ENCODE measurements around the gene MCHR1.
"Not testable (repeated sequence)": the region's sequence is repeated elsewhere in the genome, so short reads cannot be mapped to it uniquely, and the experiment has no call there.

The MCHR1 gene

DNA sequence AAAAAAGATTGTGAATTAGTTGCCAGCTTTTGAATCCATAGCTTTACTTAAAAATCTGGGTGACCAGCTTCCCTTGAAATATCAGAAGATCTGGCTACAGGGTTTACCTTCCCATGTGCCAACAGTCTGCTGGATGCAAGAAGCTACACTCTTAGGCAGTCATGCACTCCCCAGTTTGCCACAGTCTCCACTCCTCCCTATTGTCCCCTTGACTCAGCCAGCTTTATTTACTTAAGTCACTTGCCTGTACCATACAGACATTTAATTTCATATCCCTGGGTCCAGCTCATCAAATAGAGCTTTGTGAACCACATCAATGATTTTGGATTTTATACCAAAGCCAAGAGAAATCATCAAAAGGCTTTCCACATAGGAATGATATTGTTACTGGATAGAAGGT lies 12.2 kb downstream of the MCHR1 start:
- no peak for DNase-seq

DNA sequence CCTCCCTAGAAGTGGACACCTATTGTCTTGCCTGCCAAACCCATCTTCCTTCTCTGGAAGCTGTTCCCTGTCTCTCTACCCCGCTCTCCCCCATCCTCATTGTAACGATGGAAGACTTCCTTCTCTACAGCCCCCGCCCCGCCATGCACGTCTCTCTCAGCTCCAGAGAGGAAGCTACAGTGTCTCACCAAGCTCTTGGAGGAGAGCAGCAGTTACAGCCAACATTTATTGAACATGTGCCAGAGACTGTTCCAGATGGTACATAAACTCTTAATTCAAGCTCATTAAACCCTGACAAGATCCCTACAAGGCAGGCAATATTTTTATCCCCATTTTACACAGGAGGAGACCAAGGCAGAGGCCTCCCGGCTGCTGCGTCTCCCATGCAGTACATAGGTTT lies 15.1 kb downstream of the MCHR1 start:
- DNase-seq: no peak

DNA sequence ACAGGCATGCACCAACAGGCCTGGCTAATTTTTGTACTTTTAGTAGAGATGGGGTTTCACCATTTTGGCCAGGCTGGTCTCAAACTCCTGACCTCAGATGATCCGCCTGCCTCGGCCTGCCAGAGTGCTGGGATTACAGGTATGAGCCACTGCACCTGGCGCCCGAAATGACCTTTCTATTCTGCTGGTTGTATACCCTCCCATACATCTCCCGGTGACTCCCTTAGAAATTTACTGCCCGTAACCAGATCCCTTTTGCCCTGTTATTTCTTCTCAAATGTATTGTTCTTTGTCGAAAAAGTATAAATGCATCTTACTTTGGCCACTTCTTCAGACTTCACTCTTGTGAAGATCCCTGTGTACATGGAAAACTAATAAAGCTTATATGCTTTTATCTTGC lies 22.0 kb downstream of the MCHR1 start:
- no peak for DNase-seq

DNA sequence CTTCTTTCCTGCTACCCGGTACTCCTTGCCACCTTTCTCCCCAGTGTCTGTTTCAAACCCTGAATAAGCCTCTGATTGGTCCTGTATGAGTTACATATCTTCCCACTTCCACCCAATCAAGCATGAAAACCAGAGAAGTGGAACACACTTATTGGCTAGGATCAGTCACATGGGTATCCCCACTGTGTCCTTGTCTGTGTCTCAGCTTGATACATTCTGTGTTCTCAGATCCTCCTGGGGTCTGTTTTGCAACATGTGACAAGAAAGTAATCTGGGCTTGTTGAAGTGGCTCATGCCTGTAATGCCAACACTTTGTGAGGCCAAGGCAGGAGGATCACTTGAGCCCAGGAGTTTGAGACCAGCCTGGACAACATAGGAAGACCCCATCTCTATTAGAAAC lies 23.9 kb downstream of the MCHR1 start:
- DNase-seq: no peak

DNA sequence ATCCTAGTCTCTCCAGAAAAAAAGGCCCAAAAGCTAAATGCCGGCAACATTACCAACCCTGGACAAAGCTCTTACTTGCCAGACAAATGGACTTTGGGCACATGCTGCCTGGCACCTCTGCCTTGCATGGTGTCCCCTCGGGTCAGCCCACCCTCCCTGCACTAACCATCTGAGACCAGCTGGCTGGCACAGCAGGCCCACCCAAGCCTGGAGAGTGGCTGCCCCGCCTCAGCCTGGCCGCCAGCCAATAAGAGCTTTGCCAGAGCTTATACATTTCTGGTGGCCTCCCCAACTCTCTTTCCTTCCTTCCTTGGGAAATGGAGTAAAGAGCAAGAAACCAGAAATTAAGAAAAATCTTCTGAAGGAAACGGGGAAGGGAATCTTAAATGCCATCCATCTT lies 24.5 kb downstream of the MCHR1 start:
- DNase-seq: no peak

DNA sequence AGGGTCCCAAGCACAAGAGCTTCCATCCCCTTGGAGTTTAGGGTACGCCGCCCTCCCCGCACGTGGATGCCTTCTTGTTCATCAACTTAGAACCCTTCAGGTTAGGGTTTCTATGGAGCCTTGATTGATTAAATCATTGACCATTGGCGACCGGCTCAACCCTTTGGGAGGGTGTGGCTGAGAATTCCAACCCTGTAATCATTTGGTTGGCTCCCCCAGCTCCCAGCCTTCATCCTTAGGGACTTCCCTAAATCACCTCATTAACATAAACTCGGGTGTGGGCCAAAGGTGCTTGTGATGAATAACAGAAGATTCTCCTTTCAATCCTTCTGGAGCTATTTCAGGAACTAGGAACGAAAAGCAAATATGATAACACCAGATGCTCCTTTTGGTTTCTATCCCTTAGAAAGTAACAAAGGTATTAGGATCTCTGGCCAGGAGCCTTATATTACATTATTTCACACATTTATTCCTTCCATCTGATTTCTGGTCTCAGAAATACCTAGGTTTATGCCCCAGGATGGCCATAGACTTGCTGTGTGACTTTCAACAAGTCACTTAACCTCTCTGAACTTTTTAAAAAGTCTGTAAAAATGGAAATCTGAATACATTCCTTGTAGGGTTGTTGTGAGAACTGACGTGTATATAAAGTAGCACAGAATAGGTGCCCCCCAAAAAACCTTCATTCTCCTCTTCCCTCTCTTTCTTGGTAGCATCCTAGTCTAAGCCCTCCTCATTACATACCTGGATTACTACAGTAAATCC lies 26.8 kb downstream of the MCHR1 start:
- DNase-seq: no peak

DNA sequence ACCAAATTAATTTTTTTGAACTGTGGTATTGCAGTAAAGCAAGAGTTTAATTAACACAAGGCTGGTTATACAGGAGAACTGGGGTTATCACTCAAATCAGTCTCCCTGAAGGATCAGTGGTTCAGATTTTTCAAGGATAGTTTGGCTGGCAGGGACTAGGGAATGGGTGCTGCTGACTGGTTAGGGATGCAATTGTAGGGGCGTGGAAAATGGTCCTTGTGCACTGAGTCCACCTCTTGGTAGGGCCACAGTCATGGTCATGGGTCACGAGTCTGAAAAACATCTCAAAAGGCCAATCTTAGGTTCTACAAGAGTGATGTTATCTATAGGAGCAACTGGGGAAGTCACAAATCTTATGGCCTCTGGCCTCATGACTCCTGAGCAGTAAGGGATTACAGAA lies 27.9 kb downstream of the MCHR1 start:
- no peak for DNase-seq

DNA sequence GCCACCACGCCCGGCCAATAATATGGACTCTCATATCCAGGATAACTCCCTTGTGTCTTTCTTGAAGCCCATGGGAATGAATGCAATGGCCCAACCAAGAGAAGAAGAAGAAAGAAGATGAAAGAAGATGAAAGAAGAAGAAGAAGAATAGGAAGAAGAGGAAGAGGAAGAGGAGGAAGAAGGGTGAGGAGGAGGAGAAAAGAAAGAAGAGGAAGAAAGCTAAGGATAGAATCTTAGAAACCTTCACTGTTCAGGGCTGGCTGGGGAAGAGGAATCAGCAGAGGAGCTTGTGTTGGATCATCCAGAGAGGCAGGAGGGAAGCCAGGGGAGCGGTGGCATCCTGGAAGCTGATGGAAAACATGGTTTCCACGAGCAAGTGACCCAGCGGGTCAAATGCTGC lies 28.9 kb downstream of the MCHR1 start:
- DNase-seq: no peak

DNA sequence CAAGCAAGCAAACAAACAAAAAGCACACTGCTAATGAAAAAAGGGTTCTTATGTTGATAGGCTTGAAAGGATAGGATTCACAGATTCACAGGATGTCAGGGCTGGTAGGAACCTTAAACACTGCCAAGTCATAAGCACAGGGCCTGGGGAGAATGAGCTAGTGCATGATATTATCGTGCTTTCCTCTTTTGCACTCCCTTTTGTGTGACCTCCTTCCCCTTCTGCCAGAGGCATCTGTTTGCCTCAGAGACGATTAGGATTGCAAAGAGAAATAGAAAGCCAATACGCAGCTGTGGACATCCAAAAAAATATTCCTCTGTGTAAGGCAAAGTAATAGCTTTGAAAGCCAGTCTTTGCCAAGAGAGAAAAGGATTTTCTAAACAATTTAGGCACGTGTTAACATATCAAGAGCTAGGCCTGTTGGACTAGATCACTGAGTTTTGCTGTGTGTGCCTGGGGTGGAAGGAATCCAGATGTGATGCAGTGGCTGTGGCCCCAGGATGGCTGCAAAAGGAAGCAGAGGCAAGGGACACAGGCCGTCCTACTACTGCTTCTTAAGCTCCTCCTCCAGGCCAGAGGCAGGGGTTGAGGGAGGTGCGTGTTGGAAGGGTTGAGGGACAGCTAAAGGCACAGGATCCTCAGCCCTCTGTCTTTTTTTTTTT lies 30.6 kb downstream of the MCHR1 start:
- DNase-seq: no peak

DNA sequence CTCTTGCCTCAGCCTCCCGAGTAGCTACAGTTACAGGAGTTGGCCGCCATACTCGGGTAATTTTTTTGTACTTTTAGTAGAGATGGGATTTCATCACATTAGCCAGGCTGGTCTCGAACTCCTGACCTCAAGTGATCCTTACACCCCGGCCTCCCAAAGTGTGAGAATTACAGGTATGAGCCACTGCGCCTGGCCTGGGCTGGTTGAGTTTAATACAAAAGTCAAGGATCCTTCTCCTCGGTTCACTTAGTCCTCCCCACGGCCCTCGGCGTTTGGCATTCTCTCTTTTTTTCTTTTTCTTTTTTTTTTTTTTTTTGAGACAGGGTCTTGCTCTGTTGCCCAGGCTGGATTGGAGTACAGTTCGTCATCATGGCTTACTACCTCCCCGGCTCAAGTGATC lies 33.0 kb downstream of the MCHR1 start:
- no peak for DNase-seq

DNA sequence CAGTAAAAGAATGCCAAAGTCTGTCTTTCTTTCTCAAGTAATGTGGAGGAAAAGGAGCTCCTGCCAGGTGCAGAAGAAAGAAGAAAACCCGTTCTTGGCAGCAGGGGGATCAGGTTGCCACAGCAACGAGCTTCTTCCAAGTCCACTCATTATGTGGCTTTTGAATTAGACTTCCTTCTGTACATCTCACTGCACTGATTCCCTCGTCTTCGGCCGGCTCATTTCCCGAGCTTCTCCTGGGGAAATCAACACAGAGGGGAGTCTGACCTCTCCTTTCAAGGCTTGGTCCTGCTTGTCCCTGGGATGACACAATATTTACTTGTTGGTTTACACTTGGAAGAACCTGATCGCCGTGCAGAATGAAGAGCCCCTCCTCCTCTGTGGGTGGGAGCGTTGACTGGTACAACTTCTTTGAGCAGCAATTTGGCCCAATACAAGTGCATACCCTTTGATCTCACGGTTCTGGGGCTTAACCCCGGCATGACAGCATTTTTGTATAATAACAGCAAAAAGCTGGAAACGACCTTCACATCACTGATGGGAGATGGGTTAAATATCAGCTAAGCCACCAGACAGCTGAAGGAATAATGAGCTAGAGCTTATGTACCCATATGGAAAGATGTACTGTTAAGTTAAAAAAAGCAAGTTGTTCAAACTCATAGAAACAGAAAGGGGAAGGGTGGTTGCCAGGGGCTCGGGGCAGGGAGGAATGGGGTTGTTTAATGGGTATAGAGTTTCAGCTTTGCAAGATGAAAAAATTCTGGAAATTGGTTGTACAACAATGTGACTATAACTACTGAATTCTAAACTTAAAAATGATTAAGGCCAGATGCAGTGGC lies 35.4 kb downstream of the MCHR1 start:
- DNase-seq: no peak

DNA sequence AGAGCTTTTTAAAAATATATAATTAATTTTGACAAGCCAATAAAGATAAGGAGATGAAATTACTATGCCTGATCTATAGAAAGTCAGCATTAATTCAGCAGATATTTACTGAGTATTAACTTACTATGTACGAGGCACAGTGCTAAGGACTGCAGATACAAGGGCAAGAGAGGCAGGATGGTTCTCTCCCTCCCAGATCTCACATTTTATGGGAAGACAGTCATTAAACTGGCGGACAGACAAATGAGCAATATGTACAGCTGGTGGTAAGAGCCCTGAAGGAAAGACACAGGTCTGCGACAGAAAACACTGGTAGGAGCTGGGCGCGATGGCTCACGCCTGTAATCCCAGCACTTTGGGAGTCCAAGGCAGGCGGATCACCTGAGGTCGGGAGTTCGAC lies 36.8 kb downstream of the MCHR1 start:
- no peak for DNase-seq

DNA sequence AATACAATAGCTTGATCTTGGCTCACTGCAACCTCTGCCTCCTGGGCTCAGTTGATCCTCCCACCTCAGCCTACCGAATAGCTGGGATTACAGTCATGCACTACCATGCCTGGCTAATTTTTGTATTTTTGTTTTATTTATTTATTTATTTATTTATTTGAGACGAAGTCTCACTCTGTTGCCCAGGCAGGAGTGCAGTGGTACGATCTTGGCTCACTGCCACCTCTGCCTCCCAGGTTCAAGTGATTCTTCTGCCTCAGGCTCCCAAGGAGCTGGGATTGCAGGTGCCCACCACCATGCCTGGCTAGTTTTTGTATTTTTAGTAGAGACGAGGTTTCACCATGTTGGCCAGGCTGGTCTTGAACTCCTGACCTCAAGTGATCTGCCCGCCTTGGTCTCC lies 38.4 kb downstream of the MCHR1 start:
- DNase-seq: not testable (repeated sequence)

DNA sequence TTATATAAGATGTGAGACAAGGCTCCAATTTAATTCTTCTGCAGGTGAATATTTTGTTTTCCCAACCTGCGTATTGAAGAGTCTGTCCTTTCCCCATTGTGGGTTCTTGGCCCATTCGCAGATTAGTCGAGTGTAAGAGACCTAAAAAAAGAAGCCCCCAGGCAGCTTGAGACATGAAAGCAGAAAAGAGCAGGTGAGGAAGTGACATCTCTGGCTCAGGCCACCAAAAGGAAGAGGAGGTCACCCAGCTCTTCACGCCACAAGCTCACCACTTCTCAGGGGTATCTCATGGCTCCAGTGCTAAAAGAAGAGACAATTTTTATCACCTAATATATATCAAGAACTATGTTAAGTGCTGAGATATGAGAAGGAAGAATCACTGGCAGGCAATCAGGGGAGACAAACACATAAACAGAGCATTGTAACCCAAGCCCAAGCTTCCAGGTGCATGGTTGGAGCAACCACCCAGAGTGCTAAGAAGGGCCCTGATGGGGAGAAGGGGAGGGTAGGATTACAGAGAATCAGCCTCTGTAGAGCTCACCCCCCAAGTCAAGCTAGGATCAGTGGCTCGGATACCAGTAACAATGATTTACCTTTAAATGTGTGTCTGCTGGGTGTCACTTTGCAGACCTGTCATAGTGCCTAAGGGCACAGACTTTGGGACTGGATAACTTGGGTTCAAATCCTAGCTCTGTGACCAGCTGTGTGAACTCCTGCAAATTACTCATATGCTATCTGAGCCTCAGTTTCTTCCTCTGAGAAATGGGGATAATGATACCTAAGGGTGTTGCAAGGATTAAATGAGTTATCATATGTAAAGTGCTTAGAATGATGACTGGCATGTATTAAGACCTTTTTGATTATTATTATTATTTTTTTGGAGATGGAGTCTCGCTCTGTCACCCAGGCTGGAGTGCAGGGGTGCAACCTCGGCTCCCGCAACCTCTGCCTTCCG lies 39.2 kb downstream of the MCHR1 start:
- DNase-seq: no peak

DNA sequence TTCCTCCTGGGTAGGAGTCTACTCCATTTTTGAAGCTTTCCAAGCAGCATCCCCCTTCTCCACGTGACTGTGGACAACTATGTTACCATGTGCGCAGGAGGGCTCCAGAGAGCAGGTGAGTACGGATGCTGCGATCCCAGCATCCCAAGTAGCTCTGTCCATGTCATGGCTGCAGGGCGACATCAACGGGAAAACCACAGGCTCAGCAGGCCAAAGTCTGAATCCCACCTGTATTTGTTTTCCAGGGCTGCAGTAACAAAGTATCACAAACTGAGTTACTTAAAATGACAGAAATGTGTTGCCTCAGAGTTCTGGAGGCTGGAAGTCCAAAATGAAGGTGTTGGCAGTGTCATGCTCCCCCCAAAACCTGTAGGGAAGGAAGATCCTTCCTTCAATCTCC lies 40.3 kb downstream of the MCHR1 start:
- no peak for DNase-seq

DNA sequence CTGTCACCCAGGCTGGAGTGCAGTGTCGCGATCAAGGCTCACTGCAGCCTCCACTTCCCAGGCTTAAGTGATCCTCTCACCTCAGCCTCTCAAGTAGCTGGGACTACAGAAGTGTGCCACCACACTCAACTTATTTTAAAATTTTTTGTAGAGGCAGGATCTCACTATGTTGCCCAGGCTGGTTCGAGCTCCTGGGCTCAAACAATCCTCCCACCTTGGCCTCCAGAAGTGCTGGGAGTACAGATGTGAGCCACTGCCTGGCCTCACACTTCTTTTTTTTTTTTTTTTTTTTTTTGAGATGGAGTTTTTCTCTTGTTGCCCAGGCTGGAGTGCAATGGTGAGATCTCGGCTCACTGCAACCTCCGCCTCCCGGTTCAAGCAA lies 40.9 kb downstream of the MCHR1 start:
- DNase-seq: not testable (repeated sequence)

DNA sequence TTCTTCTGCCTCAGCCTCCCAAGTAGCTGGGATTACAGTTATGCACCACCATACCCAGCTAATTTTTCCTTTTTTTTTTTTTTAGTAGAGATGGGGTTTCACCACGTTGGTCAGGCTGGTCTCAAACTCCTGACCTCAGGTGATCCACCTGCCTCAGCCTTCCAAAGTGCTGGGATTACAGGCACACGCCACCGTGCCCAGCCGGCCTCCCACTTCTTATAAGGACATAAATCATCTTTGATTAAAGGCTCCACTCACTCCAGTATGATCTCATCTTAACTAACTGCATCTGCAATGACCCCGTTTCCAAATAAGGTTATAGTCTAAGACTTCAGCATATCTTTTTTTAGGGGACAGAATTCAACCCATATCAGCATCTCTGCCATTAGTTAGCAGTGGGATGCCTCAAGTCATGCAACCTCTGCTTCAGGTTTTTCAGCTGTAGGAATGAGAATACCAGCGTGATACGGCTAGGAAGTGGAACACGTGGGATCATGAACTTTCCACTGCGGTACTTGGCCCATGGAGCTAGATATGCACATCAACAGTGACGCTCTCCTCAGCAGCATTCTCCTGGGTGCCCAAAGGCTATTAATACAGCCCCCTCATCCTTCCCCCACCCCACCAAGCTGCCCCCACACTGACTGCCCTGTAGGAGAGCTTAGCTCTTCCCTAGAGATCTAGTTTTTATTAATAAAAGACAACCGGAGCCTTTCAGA lies 41.4 kb downstream of the MCHR1 start:
- DNase-seq: no peak

DNA sequence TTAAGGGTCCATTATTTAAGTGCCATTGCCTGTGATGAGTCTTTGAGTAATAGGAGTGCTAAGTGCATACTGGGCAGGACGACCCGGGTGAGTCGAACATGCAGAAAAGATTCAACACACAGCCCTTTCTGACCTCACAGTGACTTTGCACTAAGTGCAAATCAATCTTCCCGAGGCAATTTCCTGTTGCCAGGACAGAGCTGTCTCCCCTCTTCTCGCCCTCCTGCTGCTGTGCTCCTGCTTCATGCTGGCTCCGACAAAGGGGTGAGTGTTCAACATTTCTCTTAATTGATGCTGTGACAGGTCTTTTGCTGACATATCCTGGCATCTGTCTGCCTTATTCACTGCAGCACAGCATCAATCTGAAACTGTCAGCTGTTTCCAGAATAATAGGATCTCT lies 42.0 kb downstream of the MCHR1 start:
- no peak for DNase-seq

DNA sequence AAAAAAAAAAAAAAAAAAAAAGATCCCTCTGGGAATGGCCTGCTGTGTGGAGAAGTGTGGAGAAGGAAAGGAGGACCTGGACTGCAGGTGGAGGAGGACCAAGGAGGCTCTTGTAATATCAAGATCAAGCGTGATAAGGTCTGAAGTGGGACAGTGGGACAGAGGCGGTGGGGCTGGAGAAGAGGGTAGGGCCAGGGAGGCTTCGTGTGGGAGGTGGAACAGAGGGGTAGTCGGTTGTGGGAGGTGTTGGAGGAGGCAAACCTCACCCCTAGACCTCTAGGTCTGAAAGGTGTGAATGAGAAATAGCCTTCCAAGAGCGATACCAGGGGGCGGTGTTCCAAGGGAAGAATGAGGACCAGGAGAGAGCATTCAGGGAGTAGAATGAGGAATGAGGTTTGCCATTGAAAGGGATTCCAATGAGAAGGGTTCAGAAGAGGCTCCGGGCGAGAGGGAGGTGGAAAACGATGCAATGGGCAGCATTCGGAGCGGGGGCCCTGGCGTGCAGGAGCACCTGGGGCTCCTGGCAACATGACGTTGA lies 44.2 kb downstream of the MCHR1 start:
- DNase-seq: no peak

DNA sequence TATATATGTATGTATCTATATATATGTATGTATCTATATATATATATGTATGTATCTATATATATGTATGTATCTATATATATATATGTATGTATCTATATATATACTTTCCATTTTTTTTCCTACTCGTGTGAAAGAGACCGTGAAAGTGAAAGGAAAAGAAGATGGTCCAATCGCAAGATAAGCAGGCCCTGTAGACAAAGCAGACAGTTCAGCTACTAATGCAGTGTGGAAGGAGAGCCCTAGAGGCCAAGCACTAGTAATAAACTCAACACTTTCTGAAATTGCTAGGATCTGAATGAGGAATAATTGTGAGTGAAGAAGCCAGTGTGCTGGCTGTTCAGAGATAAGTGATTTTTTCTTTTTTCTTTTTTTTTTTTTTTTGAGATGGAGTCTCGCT lies 47.2 kb downstream of the MCHR1 start:
- no peak for DNase-seq

DNA sequence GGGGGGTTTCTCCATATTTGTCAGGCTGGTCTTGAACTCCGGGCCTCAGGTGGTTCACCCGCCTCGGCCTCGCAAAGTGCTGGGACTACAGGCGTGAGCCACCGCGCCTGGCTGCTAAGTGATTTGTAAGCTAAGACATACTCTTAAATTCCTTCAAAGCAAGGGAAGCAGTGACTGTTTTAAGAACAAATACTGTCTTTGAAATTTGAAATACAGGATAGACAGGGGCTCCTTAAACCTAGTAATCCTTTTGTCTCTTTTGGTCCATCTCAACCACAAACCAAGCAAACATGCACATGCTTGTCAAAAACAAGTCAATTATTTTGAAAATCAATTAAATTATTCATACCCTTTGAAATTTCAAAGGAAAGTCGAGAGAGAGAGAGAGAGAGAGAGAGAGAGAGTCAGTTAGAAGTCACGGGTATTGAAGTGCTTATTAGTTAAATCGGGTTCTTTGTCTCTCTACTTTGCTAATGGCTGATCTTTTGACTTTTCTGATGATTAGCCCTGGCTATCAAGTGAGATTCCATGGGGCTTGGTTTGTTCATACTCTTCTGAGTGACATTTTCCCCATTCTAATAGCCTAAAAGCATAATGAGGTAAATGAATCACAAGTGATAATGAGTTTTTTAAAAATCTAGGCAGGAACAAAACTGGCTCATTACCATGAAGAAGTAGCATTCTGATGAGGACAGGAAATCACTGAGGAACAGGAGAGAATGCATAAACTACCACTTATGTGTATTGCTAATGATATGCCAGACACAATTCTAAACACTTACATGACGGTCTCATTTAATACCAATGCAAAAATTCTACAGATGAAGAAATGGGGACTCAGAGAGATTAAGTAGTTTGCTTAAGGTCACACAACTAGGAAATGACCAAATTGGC lies 48.0 kb downstream of the MCHR1 start:
- no peak for DNase-seq

Data from NCI-H1048 (cell line).